Colonic mucosa (tissue), 4 donors: ENCODE measurements around the gene ADM2. TPM values are rescaled to one million over a fixed set of nuclear protein-coding genes. Genes with fewer than 3 reads are reported as not detected.
A peak's percentile ranks its signal among the peaks of the same experiment; 100 is the strongest.

Source experiments
- DNase-seq: peaks from one replicate; pipeline ENCODE4 v3.0.0-alpha.2; 2020
- H3K27ac ChIP-seq: fragments of 200-600 bp; one replicate; pipeline ENCODE4 v1.8.0; 2021
- H3K27me3 ChIP-seq: fragments of 200-600 bp; one replicate; pipeline ENCODE4 v1.8.0; 2021
- H3K36me3 ChIP-seq: fragments of 200-600 bp; one replicate; pipeline ENCODE4 v1.8.0; 2021
- H3K4me1 ChIP-seq: fragments of 200-600 bp; one replicate; pipeline ENCODE4 v1.8.0; 2021; ENCODE audit warnings: mild to moderate bottlenecking
- H3K4me3 ChIP-seq: fragments of 200-600 bp; one replicate; pipeline ENCODE4 v1.8.0; 2021
- H3K9ac ChIP-seq, 2 donors: one replicate each; pipeline ENCODE4 v1.7.0; 2013; ENCODE audit warnings: control low read depth in 2 of 2, low read depth in 2 of 2, low read length in 2 of 2
- H3K9me3 ChIP-seq: fragments of 200-600 bp; one replicate; pipeline ENCODE4 v1.8.0; 2021
- intact Hi-C: fragments of 100-400 bp; cut with DNase I; formaldehyde crosslinking; loops from one replicate; pipeline ENCODE4 v1.14.1; 2022
- total RNA-seq, 2 donors: library from RNA; stranded (reverse); fragmentation: NEBNext Ultra II Directional in 1 of 2; extraction: Animal tissue kit (Norgen Biotek cat#: 25700) in 1 of 2; gene quantifications; one replicate each; pipeline ENCODE4 v1.2.1, GENCODE V29; 2021
- TF ChIP-seq, protein P1 (sequence below): fragments of 200-600 bp; IDR thresholded peaks from one replicate; pipeline ENCODE4 v1.8.0; 2022; ENCODE audit warnings: antibody characterized with exemption, mild to moderate bottlenecking
- donor health status: healthy.
- donor health status: DM: no; HTN: no; CAD: no.
- donor health status: DM: no; HTN: no; CAD: no.

ADM2 gene
- total RNA-seq, 2 donors from 2014 or later, result 4.4 to 5.1 TPM

- H3K9me3 ChIP-seq, result no peaks in the 10 kb centered on the region
- H3K4me1 ChIP-seq, result peaks cover 31% of the 10 kb centered on the region
- no peak for DNase-seq
- peaks cover 40% of the 10 kb centered on the region for H3K36me3 ChIP-seq
- H3K4me3 ChIP-seq, result no peak overlapping the region
- H3K9ac ChIP-seq, result no peak overlapping the region
- no peaks in the 10 kb centered on the region for H3K27me3 ChIP-seq
- no peak overlapping the region for H3K27ac ChIP-seq
- intact Hi-C loops, result no loop called here
- TF ChIP-seq, protein P1, sequence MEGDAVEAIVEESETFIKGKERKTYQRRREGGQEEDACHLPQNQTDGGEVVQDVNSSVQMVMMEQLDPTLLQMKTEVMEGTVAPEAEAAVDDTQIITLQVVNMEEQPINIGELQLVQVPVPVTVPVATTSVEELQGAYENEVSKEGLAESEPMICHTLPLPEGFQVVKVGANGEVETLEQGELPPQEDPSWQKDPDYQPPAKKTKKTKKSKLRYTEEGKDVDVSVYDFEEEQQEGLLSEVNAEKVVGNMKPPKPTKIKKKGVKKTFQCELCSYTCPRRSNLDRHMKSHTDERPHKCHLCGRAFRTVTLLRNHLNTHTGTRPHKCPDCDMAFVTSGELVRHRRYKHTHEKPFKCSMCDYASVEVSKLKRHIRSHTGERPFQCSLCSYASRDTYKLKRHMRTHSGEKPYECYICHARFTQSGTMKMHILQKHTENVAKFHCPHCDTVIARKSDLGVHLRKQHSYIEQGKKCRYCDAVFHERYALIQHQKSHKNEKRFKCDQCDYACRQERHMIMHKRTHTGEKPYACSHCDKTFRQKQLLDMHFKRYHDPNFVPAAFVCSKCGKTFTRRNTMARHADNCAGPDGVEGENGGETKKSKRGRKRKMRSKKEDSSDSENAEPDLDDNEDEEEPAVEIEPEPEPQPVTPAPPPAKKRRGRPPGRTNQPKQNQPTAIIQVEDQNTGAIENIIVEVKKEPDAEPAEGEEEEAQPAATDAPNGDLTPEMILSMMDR, result no peak
These were observed 14.0 kb upstream of the ADM2 start for GRCh38 chr22:50467341-50467740.

- Histone ChIP-seq H3K9ac (no peak overlapping the region), H3K27me3 (no peaks in the 10 kb centered on the region), H3K4me3 (no peak overlapping the region), H3K36me3 (peaks cover 36% of the 10 kb centered on the region), H3K4me1 (peaks cover 35% of the 10 kb centered on the region), H3K27ac (no peak overlapping the region), H3K9me3 (no peaks in the 10 kb centered on the region)
- TF ChIP-seq, protein P1, result no peak
- intact Hi-C loops, result no loop called here
- DNase-seq, result no peak
These were observed 13.4 kb upstream of the ADM2 start for GRCh38 chr22:50467773-50468440.

DNA sequence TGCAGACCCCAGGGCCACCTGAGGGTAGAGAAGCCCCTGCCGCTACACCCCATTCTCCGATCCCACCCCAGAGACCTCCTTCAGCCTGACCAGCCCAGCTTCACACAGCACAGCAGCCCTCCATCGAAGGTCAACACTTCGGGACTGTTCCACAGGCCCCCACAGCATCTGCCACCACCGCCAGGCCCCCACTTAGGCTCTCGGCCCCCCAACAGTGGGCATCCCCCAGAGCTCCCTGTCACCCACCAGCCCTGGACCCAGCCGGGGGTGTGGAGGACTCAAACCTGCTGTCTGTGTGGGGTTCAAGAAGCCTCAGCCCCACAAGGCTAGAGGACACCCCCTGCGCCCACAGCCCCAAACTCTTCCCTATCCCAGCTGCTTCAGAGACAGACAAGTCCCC lies 12.7 kb upstream of the ADM2 start:
- DNase-seq, result no peak
- H3K36me3 ChIP-seq, result peaks cover 30% of the 10 kb centered on the region
- no peak overlapping the region for H3K27ac ChIP-seq
- no peaks in the 10 kb centered on the region for H3K9me3 ChIP-seq
- peaks cover 41% of the 10 kb centered on the region for H3K4me1 ChIP-seq
- no peaks in the 10 kb centered on the region for H3K27me3 ChIP-seq
- intact Hi-C loops, result no loop called here
- TF ChIP-seq, protein P1, result no peak
- no peak overlapping the region for H3K4me3 ChIP-seq
- H3K9ac ChIP-seq, result peak overlapping the region; percentile 57 to 81

DNA sequence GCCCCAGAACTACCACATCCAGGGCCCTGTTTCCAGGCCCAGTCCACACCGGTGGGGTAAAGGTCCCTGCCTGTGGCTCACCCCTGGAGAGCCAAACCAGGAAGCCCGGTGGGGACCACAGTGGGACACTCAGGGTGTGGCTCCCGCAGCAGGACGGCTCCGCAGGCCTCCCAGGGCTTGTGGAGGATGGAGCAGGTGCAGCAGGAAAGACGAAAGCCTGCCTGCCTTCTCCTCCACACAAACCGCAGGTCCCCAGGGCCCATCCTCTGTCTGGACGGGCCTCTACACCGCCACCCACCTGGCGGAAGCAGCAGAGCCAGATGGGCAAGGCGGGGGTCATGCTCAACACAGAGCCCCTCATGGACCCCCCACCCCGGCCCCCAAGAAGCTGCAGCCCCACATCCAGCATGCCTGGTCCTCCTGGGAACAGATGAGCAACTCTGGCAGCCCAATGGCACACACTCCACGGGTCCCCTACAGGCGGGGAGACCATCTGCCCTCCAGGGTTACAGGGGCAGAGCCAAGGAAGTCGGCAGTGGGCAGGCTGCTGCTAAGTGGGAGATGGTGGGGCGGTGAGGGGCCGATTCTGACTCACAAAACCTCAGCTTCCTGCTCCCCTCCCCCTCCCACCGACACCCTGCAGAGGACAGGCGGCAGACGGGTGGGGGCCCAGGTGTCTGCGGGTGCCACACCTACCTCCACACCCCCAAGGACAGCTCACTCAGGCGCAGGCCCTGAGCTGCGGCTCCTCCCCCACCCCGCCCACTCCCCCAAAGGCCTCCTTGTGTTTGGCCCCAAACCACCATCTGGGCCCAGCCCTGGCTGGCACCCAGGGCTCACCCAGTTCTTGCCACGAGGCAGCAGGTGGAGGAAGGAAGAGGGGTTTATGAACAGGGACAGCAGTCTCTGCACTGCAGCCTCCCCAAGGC lies 11.7 kb upstream of the ADM2 start:
- peak overlapping the region; percentile 91 for H3K27ac ChIP-seq
- peaks cover 44% of the 10 kb centered on the region for H3K4me1 ChIP-seq
- H3K27me3 ChIP-seq, result no peaks in the 10 kb centered on the region
- peak; percentile 95 for DNase-seq
- H3K4me3 ChIP-seq, result no peak overlapping the region
- TF ChIP-seq, protein P1, result no peak
- H3K9me3 ChIP-seq, result no peaks in the 10 kb centered on the region
- peaks cover 21% of the 10 kb centered on the region for H3K36me3 ChIP-seq
- peak overlapping the region; percentile 64 to 81 for H3K9ac ChIP-seq
- intact Hi-C loops, result no loop called here

GRCh38 chr22:50470491-50470890 lies 10.9 kb upstream of the ADM2 start:
- H3K9me3 ChIP-seq, result no peaks in the 10 kb centered on the region
- H3K27ac ChIP-seq, result peak overlapping the region; percentile 91
- intact Hi-C loops, result no loop called here
- peak overlapping the region; percentile 1 for H3K4me3 ChIP-seq
- TF ChIP-seq, protein P1, result no peak
- H3K4me1 ChIP-seq, result peaks cover 48% of the 10 kb centered on the region
- peaks cover 16% of the 10 kb centered on the region for H3K36me3 ChIP-seq
- peak overlapping the region; percentile 64 to 81 for H3K9ac ChIP-seq
- DNase-seq, result peak; percentile 71
- no peaks in the 10 kb centered on the region for H3K27me3 ChIP-seq
